GM19025 (cell line): ENCODE results near the gene SLC8A3.

Experiments
- ATAC-seq: cut with Tn5 transposase; IDR thresholded peaks from one replicate; pipeline ENCODE4 v1.9.1; 2021; ENCODE audit warnings: mild to moderate bottlenecking, low read depth, moderate library complexity; ENCODE audit not compliant: unreplicated experiment

The SLC8A3 gene

GRCh38 chr14:70002589-70003346 lies 186.0 kb downstream of the SLC8A3 start:
- ATAC-seq, result no peak

GRCh38 chr14:70000601-70001000 lies 188.2 kb downstream of the SLC8A3 start:
- no peak for ATAC-seq

- no peak for ATAC-seq
Measured at GRCh38 chr14:69999261-69999674, 189.5 kb downstream of the SLC8A3 start.

- no peak for ATAC-seq
Measured at GRCh38 chr14:69997849-69998248, 190.9 kb downstream of the SLC8A3 start.

DNA sequence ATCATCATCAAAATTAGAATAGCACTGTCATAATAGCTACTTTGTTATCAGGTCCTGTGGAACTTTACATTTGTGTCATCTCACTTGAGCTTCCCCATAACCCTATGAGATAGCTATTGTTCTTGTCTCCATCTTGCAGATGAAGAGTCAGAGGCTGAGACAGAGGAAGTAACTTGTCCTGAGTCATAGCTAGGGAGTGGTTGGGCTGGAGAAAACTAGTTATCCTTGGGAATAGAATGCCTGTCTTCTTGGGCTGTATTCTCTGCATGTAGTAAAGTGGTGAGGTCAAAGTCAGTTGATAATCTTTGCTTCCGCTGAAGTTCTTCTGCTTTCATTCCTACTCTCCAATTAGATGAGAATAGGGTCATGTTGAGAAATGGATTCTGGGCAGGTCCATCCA lies 192.5 kb downstream of the SLC8A3 start:
- ATAC-seq, result no peak
